SK-N-SH (cell line): ENCODE results near the gene CCDC192. TPM values are rescaled to one million over a fixed set of nuclear protein-coding genes. Genes with fewer than 3 reads are reported as not detected.

Experiments used
- CTCF ChIA-PET: fragments of 300-600, 350-600 bp; formaldehyde crosslinking; extraction: SDS; loops from one replicate; lab custom pipeline; 2021; lab: Yijun Ruan, JAX
- POLR2A ChIA-PET: fragments of 350-600 bp; sonication (Branson Sonifier 250); formaldehyde crosslinking; extraction: SDS; loops from one replicate; lab custom pipeline; 2020; ENCODE audit warnings: antibody characterized with exemption, inconsistent platforms; lab: Yijun Ruan, JAX
- DNase-seq: peaks from one replicate; pipeline ENCODE4 v3.0.0; 2012
- H2AFZ ChIP-seq: fragments of 200-600 bp; sonication (generic); 2 replicates; pipeline ENCODE4 v1.8.1; 2016; ENCODE audit warnings: antibody characterized with exemption, mild to moderate bottlenecking, low read depth
- H3F3A ChIP-seq: fragments of 200-600 bp; sonication (generic); replicated peaks from 2 replicates; pipeline ENCODE3; 2016; ENCODE audit warnings: antibody characterized with exemption, mild to moderate bottlenecking; ENCODE audit not compliant: insufficient read depth
- H3K27ac ChIP-seq, 2 experiments: fragments of 200-500 bp in 1 of 2; fragments of 200-600 bp in 1 of 2; sonication (Bioruptor generic) in 1 of 2; sonication (generic), shearing (Covaris generic) in 1 of 2; 2 replicates each; pipeline versions ENCODE4 v1.5.1 to v1.6.1; 2014 to 2016; ENCODE audit warnings: low read depth in 2 of 2, inconsistent platforms in 1 of 2, low read length in 1 of 2, mild to moderate bottlenecking in 1 of 2, mixed read lengths in 1 of 2
- H3K27me3 ChIP-seq: fragments of 200-600 bp; sonication (generic), shearing (Covaris generic); 2 replicates; pipeline ENCODE4 v1.6.1; 2016; ENCODE audit warnings: mixed run types; ENCODE audit not compliant: insufficient read depth
- H3K36me3 ChIP-seq, 2 experiments: fragments of 200-500 bp in 1 of 2; fragments of 200-600 bp in 1 of 2; sonication (Bioruptor generic) in 1 of 2; sonication (generic) in 1 of 2; replicated peaks in 1 of 2; 2 replicates each; pipeline versions ENCODE3 to v1.5.1; 2014 to 2016; ENCODE audit warnings: low read length in 1 of 2, mild to moderate bottlenecking in 1 of 2; ENCODE audit not compliant: insufficient read depth in 2 of 2, control insufficient read depth in 1 of 2
- H3K4me1 ChIP-seq, 2 experiments: fragments of 200-500 bp in 1 of 2; fragments of 200-600 bp in 1 of 2; sonication (Bioruptor generic) in 1 of 2; sonication (generic), shearing (Covaris generic) in 1 of 2; 2 replicates each; pipeline versions ENCODE4 v1.5.1 to v1.6.1; 2014 to 2016; ENCODE audit warnings: low read depth in 1 of 2, low read length in 1 of 2, mixed run types in 1 of 2; ENCODE audit not compliant: insufficient read depth in 2 of 2, control insufficient read depth in 1 of 2
- H3K4me2 ChIP-seq: fragments of 200-600 bp; sonication (generic), shearing (Covaris generic); 2 replicates; pipeline ENCODE4 v1.6.1; 2017; ENCODE audit warnings: mixed run types
- H3K4me3 ChIP-seq, 2 experiments: fragments of 200-500 bp in 1 of 2; fragments of 200-600 bp in 1 of 2; sonication (Bioruptor generic) in 1 of 2; sonication (generic), shearing (Covaris generic) in 1 of 2; 2 replicates each; pipeline versions ENCODE4 v1.5.1 to v1.8.1; 2014 to 2016; ENCODE audit warnings: low read depth in 2 of 2, inconsistent platforms in 1 of 2, low read length in 1 of 2, mild to moderate bottlenecking in 1 of 2, mixed read lengths in 1 of 2, moderate library complexity in 1 of 2
- H3K79me2 ChIP-seq: fragments of 200-600 bp; sonication (generic); 2 replicates; pipeline ENCODE4 v1.8.1; 2017; ENCODE audit warnings: mild to moderate bottlenecking; ENCODE audit not compliant: insufficient read depth
- H3K9ac ChIP-seq: fragments of 200-600 bp; sonication (generic); 2 replicates; pipeline ENCODE4 v1.6.1; 2017; ENCODE audit warnings: mixed run types
- H3K9me2 ChIP-seq: fragments of 200-600 bp; sonication (generic); 2 replicates; pipeline ENCODE4 v1.6.1; 2017; ENCODE audit warnings: mixed run types
- H3K9me3 ChIP-seq: fragments of 200-600 bp; sonication (generic); 2 replicates; pipeline ENCODE4 v1.6.1; 2017; ENCODE audit warnings: mixed run types, mild to moderate bottlenecking, moderate library complexity
- H4K20me1 ChIP-seq: fragments of 200-600 bp; sonication (generic); 2 replicates; pipeline ENCODE4 v1.6.1; 2017; ENCODE audit warnings: mild to moderate bottlenecking, mixed run types; ENCODE audit not compliant: insufficient read depth
- CHD2 ChIP-seq: fragments of 150-350 bp; IDR thresholded peaks from 2 replicates; pipeline ENCODE4 v1.6.1; 2018; ENCODE audit warnings: low read length; ENCODE audit not compliant: partially characterized antibody
- CTCF ChIP-seq: fragments of 200-600 bp; sonication (generic); IDR thresholded peaks from 2 replicates; pipeline ENCODE4 v1.6.1; 2017; ENCODE audit warnings: antibody characterized with exemption, mild to moderate bottlenecking, moderate library complexity
- ELF1 ChIP-seq: IDR thresholded peaks from 2 replicates; pipeline ENCODE4 v1.4.0; 2012
- FOXM1 ChIP-seq: IDR thresholded peaks from 2 replicates; pipeline ENCODE4 v1.4.0; 2012; ENCODE audit warnings: low read depth, mild to moderate bottlenecking
- GABPA ChIP-seq: IDR thresholded peaks from 2 replicates; pipeline ENCODE4 v1.4.0; 2012; ENCODE audit warnings: low read depth, mild to moderate bottlenecking
- IRF3 ChIP-seq: fragments of 150-350 bp; IDR thresholded peaks from 2 replicates; pipeline ENCODE4 v1.6.1; 2016; ENCODE audit warnings: mild to moderate bottlenecking, low read depth, low read length
- MAX ChIP-seq: IDR thresholded peaks from 2 replicates; pipeline ENCODE4 v1.4.0; 2012; ENCODE audit warnings: low read depth
- NFIC ChIP-seq: IDR thresholded peaks from 2 replicates; pipeline ENCODE4 v1.4.0; 2012; ENCODE audit warnings: borderline replicate concordance
- POLR2AphosphoS5 ChIP-seq: IDR thresholded peaks from 2 replicates; pipeline ENCODE4 v1.6.1; 2012; ENCODE audit warnings: low read depth, low read length
- RFX5 ChIP-seq: IDR thresholded peaks from 2 replicates; pipeline ENCODE4 v1.6.1; 2012; ENCODE audit warnings: mild to moderate bottlenecking, improper control_type of control experiment, low read length
- SIN3A ChIP-seq: IDR thresholded peaks from 2 replicates; pipeline ENCODE4 v1.6.1; 2012; ENCODE audit warnings: low read depth, mild to moderate bottlenecking, low read length, moderate library complexity, borderline replicate concordance
- TAF1 ChIP-seq: IDR thresholded peaks from 2 replicates; pipeline ENCODE4 v1.6.1; 2012; ENCODE audit warnings: low read depth, mild to moderate bottlenecking, low read length, moderate library complexity, borderline replicate concordance
- TCF12 ChIP-seq: IDR thresholded peaks from 2 replicates; pipeline ENCODE4 v1.4.0; 2012
- TEAD4 ChIP-seq: IDR thresholded peaks from 2 replicates; pipeline ENCODE4 v1.4.0; 2012; ENCODE audit warnings: mild to moderate bottlenecking, borderline replicate concordance; ENCODE audit not compliant: insufficient read depth
- USF1 ChIP-seq: IDR thresholded peaks from 2 replicates; pipeline ENCODE4 v1.4.0; 2012; ENCODE audit warnings: low read depth, borderline replicate concordance
- USF2 ChIP-seq: fragments of 150-350 bp; IDR thresholded peaks from 2 replicates; pipeline ENCODE4 v1.6.1; 2017; ENCODE audit warnings: antibody characterized with exemption, low read length, low read depth, borderline replicate concordance
- YY1 ChIP-seq: IDR thresholded peaks from 2 replicates; pipeline ENCODE4 v1.4.0; 2012; ENCODE audit warnings: low read depth, mild to moderate bottlenecking
- ZBTB33 ChIP-seq: IDR thresholded peaks from 2 replicates; pipeline ENCODE4 v1.4.0; 2012; ENCODE audit warnings: low read depth, borderline replicate concordance
- WGBS: methylation state at CpG from one replicate; pipeline ENCODE4 v1.1.6; 2017; ENCODE audit warnings: low lambda C conversion rate; 5-methylcytosine and 5-hydroxymethylcytosine counted together
- polyA plus RNA-seq, 3 experiments: library from polyadenylated mRNA; depleted of rRNA; stranded (reverse); fragments of >200 nt; gene quantifications; 2 replicates each; pipeline ENCODE4 v1.2.3, GENCODE V29; 2012

CCDC192 gene
- polyA plus RNA-seq, 1 of the 3 experiments (the other 2 are of a cell fraction), result not detected

- no peak overlapping the region for H3K4me3 ChIP-seq
- POLR2A ChIA-PET, result no interaction called here
- CTCF ChIA-PET, result no interaction called here
- H3F3A ChIP-seq, result no peaks in the 10 kb centered on the region
- H3K9ac ChIP-seq, result no peak overlapping the region
- H3K9me3 ChIP-seq, result no peaks in the 10 kb centered on the region
- no peak overlapping the region for H2AFZ ChIP-seq
- no peak overlapping the region for H3K27ac ChIP-seq
- no peaks in the 10 kb centered on the region for H3K79me2 ChIP-seq
- H4K20me1 ChIP-seq, result no peaks in the 10 kb centered on the region
- H3K4me1 ChIP-seq, result no peaks in the 10 kb centered on the region; a peak in 1 of 4 replicates
- TF ChIP-seq CTCF, result no peak
- no peak for TF ChIP-seq USF2
- no peak for TF ChIP-seq ELF1
- no peak for TF ChIP-seq FOXM1
- H3K27me3 ChIP-seq, result no peaks in the 10 kb centered on the region
- WGBS, result 92% methylated on average over 3 of the region's 3 CpGs
- peaks cover 4 to 11% of the 10 kb centered on the region in 2 experiments for H3K36me3 ChIP-seq
- H3K4me2 ChIP-seq, result no peak overlapping the region
- no peaks in the 10 kb centered on the region for H3K9me2 ChIP-seq
- DNase-seq, result no peak
Measured at GRCh38 chr5:127969002-127969401, 265.8 kb downstream of the CCDC192 start.

- no peak overlapping the region for H3K4me3 ChIP-seq
- no peaks in the 10 kb centered on the region for H3K9me2 ChIP-seq
- H4K20me1 ChIP-seq, result no peaks in the 10 kb centered on the region
- H3K27me3 ChIP-seq, result no peaks in the 10 kb centered on the region
- H2AFZ ChIP-seq, result no peak overlapping the region
- no peaks in the 10 kb centered on the region for H3F3A ChIP-seq
- H3K9ac ChIP-seq, result no peak overlapping the region
- no peak overlapping the region for H3K4me2 ChIP-seq
- H3K9me3 ChIP-seq, result no peaks in the 10 kb centered on the region
- POLR2A ChIA-PET, result no interaction called here
- no peak for DNase-seq
- CTCF ChIA-PET, result no interaction called here
- peaks cover 4 to 11% of the 10 kb centered on the region in 2 experiments for H3K36me3 ChIP-seq
- no peaks in the 10 kb centered on the region for H3K79me2 ChIP-seq
- no peak overlapping the region for H3K27ac ChIP-seq
- H3K4me1 ChIP-seq, result no peaks in the 10 kb centered on the region; a peak in 1 of 4 replicates
- TF ChIP-seq ELF1 (no peak), TCF12 (no peak), SIN3A (no peak), IRF3 (no peak), POLR2AphosphoS5 (no peak), GABPA (no peak), YY1 (no peak), ZBTB33 (no peak), MAX (no peak), NFIC (no peak), CHD2 (no peak), TAF1 (no peak), USF1 (no peak), TEAD4 (no peak), RFX5 (no peak)
Measured at GRCh38 chr5:127969651-127970050, 266.5 kb downstream of the CCDC192 start.
